Measurements from ENCODE around the gene RHOU. TPM values are rescaled to one million over a fixed set of nuclear protein-coding genes. Genes with fewer than 3 reads are reported as not detected.
"Not testable (repeated sequence)": the region's sequence is repeated elsewhere in the genome, so short reads cannot be mapped to it uniquely, and the experiment has no call there.

RHOU gene
- total RNA-seq, result 1 to 10 TPM; 5.5 to 8.9 (median 6.1) TPM

GRCh38 chr1:228734881-228735801 is at the start of gene RHOU:
RHOU (plus strand) TSS chr1:228735479; CDS start chr1:228735743, 264 bp downstream.
- peaks cover 2% of the 10 kb centered on the region for H3K27me3 ChIP-seq
- no peaks in the 10 kb centered on the region for H3K36me3 ChIP-seq
- TF ChIP-seq POLR2AphosphoS5 (IDR thresholded peaks at IDR 0.05) (peak in 2 of 3 donors; percentile 22 to 61), CTCF (IDR thresholded peaks at IDR 0.05) (peak; percentile 24 to 96), EP300 (IDR thresholded peaks at IDR 0.05) (no peak), POLR2A (IDR thresholded peaks at IDR 0.05) (no peak)
- H3K27ac ChIP-seq, result peak within 1 kb of the TSS; percentile 87
- H3K4me1 ChIP-seq, result peaks cover 34% of the 10 kb centered on the region
- peak; percentile 84 to 88 for DNase-seq (ENCODE audit: low spot score in 2 of 2)
- peak within 1 kb of the TSS; percentile 80 for H3K4me3 ChIP-seq
- WGBS, result 2% methylated on average over 24 of the region's 107 CpGs
- no peaks in the 10 kb centered on the region for H3K9me3 ChIP-seq

DNA sequence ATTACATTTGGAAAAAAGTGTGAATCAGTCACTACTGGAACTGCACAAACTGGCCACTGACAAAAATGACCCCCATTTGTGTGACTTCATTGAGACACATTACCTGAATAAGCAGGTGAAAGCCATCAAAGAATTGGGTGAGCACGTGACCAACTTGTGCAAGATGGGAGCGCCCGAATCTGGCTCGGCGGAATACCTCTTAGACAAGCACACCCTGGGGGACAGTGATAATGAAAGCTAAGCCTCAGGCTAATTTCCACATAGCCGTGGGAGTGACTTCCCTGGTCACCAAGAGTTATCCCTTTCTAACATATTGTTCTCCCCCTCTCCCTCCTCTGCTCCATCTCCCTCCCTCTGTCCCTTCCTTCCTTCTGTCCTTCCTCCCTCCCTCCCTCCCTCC is 47.7 kb upstream of the RHOU start:
- Histone ChIP-seq H3K36me3 (no peaks in the 10 kb centered on the region), H3K9me3 (no peaks in the 10 kb centered on the region), H3K27ac (no peak overlapping the region), H3K4me3 (no peak overlapping the region), H3K27me3 (peaks cover 9% of the 10 kb centered on the region), H3K4me1 (no peaks in the 10 kb centered on the region)
- TF ChIP-seq CTCF (IDR thresholded peaks at IDR 0.05), result no peak
- TF ChIP-seq EP300 (IDR thresholded peaks at IDR 0.05), result no peak
- TF ChIP-seq POLR2A (IDR thresholded peaks at IDR 0.05), result no peak
- no peak for TF ChIP-seq POLR2AphosphoS5 (IDR thresholded peaks at IDR 0.05)
- 70% methylated on average over 6 of the region's 6 CpGs for WGBS
- no peak for DNase-seq (ENCODE audit: low spot score in 2 of 2)

- no peak overlapping the region for H3K27ac ChIP-seq
These were observed 46.0 kb upstream of the RHOU start for GRCh38 chr1:228689255-228689654.

DNA sequence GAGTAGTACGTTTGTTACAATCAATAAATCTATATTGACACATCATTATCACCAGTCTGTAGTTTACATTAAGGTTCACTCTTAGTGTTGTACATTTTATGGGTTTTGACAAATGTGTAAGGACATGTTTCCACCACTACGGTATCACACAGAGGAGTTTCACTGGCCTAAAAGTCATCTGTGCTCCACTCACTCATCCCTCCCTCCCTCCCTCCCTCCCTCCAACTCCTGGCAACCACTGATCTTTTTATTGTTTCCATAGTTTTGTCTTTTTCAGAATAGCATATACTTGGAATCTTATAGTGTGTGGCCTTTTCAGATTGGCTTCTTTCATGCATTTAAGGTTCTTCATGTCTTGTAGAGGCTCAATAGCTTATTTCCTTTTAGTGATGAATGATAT is 44.1 kb upstream of the RHOU start:
- TF ChIP-seq EP300 (IDR thresholded peaks at IDR 0.05), result no peak
- no peak for TF ChIP-seq POLR2A (IDR thresholded peaks at IDR 0.05)
- TF ChIP-seq CTCF (IDR thresholded peaks at IDR 0.05), result no peak
- TF ChIP-seq POLR2AphosphoS5 (IDR thresholded peaks at IDR 0.05), result no peak
- WGBS, result 65% methylated on average over 2 of the region's 2 CpGs
- Histone ChIP-seq H3K27me3 (peaks cover 9% of the 10 kb centered on the region), H3K36me3 (no peaks in the 10 kb centered on the region), H3K4me3 (no peak overlapping the region), H3K9me3 (no peaks in the 10 kb centered on the region), H3K27ac (no peak overlapping the region), H3K4me1 (no peaks in the 10 kb centered on the region)
- no peak for DNase-seq (ENCODE audit: low spot score in 2 of 2)

More at GRCh38 chr1:228689255-228689654, 46.0 kb upstream of the RHOU start:
- TF ChIP-seq POLR2AphosphoS5 (IDR thresholded peaks at IDR 0.05) (no peak), CTCF (IDR thresholded peaks at IDR 0.05) (no peak), EP300 (IDR thresholded peaks at IDR 0.05) (no peak)
- no peaks in the 10 kb centered on the region for H3K9me3 ChIP-seq
- peaks cover 9% of the 10 kb centered on the region for H3K27me3 ChIP-seq
- no peaks in the 10 kb centered on the region for H3K36me3 ChIP-seq
- no peak overlapping the region for H3K4me3 ChIP-seq
- H3K4me1 ChIP-seq, result no peaks in the 10 kb centered on the region
- no peak for DNase-seq (ENCODE audit: low spot score in 2 of 2)
- 90% methylated on average over 4 of the region's 4 CpGs for WGBS

DNA sequence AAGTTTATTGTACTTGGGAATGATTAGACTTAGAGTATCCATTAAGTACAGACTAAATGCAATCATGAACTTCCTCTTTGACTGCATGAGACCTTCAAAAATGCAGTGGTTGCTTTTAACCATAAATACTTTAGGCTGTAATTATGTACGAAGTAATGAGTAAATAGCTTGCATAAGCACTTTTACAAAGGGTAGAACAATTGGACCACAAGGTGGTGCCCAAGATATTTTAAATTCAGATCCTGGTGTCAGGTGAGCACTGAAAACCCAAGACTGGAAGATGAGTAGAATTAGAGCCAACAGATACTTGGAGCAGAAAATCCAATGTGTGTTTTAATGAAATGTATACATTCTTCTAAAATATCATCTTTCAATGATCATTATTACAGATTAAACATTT is 43.4 kb upstream of the RHOU start:
- no peak for DNase-seq (ENCODE audit: low spot score in 2 of 2)
- Histone ChIP-seq H3K27ac (no peak overlapping the region), H3K9me3 (no peaks in the 10 kb centered on the region), H3K4me3 (no peak overlapping the region), H3K27me3 (peaks cover 4% of the 10 kb centered on the region), H3K36me3 (no peaks in the 10 kb centered on the region), H3K4me1 (no peaks in the 10 kb centered on the region)
- 32% methylated on average over 1 of the region's 1 CpG for WGBS
- TF ChIP-seq CTCF (IDR thresholded peaks at IDR 0.05) (peak in 1 of 2 donors; percentile 22), EP300 (IDR thresholded peaks at IDR 0.05) (no peak), POLR2A (IDR thresholded peaks at IDR 0.05) (no peak), POLR2AphosphoS5 (IDR thresholded peaks at IDR 0.05) (no peak)

DNA sequence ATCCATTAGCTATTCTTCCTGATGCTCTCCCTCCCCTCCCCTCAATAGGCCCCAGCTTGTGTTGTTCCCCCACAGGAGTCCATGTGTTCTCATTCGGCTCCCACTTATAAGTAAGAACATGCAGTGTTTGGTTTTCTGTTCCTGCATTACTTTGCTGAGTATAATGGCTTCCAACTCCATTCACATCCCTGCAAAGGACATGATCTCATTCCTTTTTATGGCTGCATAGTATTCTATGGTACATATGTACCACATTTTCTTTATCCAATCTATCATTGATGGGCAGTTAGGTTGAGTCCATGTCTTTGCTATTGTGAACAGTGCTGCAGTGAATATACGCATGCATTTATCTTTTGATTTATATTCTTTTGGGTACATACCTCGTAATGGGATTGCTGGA is 40.8 kb upstream of the RHOU start:
- not testable (repeated sequence) for H3K27ac ChIP-seq; H3K9me3 ChIP-seq; H3K36me3 ChIP-seq; H3K4me3 ChIP-seq; H3K27me3 ChIP-seq; H3K4me1 ChIP-seq; DNase-seq (ENCODE audit: low spot score in 2 of 2)
- 94% methylated on average over 3 of the region's 3 CpGs for WGBS
